DMS114 treated with DMSO at 0.1 percent for 48 hours (cell line): ENCODE measurements around the gene AGAP3.

Experiments used
- DNase-seq: peaks from one replicate; lab custom pipeline; 2025; ENCODE audit not compliant: unreplicated experiment; lab: John Stamatoyannopoulos, UW

Gene AGAP3

GRCh38 chr7:151057989-151058780 is 28.1 kb upstream of the AGAP3 start:
- DNase-seq = peak; percentile 98

GRCh38 chr7:151058781-151059366 is 27.4 kb upstream of the AGAP3 start:
- DNase-seq = no peak

DNA sequence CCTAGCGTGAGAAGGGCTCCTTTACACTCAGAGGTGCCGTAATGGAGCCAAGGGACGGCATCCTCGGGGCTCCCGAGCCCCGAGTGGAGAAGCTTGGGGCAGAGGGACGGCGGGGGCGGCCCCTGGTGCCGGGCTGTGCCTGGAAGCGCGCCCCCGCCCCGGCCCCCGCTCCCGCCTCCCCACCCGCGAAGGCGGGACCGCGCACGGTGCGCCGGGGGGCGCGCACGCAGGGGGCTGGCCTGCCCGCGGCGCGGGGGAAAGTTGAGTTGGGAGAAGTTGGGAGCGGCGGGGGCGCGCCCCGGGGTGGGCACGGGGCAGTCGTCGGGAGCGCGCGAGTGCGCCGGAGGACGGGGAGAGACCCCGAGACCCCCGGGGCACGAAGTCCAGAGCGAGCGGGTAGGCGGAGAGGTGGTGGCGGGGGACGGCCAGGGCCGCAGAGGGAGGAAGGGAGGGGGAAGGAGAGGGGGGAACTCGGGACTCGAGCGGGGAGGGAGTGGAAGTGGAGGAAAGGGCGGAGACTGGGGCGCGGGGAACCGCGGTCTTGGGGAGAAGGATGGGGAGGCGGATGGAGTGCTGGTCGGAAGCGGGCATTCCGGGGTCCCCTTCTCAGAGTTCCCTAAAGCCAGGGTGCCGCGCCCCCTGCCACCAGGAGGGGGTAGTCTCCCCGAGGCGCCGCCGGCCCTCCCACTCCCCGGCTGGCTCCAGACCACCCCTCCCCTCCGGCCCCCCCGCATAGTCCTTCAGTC is 26.7 kb upstream of the AGAP3 start, which contains the start of gene SLC4A2:
TSS of gene SLC4A2 (plus strand) at position 223 of the 746 bp plus-strand sequence. CDS start 2,399 bp downstream, outside the sequence.
- DNase-seq = peak; percentile 55

GRCh38 chr7:151060113-151060415 is 26.2 kb upstream of the AGAP3 start:
- DNase-seq = no peak

DNA sequence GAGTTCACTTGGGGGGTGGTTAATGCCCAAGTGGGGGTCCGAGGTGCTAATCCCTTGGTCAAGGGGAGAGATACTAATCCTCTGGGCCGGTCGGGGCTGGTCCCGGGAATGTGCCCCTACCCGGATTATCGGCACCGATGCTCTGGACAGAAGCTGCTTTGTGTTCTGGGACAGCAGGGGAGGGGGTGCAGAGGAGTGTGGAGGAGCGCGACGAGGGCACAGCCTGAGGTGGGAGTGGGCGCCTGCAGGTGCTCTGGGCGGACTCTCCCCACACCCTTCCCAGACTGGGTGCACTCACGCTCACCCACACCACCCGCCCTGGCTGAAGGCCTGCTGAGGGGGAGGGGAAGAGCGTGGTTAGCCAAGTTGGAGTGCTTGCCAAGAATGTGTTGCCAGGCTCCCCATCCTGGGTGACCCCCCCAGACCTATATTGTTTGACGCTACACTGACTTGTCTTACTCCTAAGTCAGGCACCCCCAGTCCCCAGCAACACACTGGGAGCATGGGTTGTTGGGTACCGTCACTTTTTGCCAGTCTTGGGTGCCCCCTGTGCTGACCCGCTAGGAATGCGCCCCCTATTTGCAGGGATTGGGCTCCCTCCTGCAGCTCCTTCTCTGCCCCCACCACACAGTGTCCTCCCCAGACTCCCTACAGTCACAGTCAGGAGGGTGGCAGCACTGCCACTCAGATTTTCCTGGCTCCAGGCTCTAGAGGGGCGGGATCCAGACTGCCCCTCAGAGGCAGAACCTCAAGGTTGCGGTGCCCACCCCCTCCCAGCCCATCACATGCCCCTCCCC is 25.7 kb upstream of the AGAP3 start:
- no peak for DNase-seq

DNA sequence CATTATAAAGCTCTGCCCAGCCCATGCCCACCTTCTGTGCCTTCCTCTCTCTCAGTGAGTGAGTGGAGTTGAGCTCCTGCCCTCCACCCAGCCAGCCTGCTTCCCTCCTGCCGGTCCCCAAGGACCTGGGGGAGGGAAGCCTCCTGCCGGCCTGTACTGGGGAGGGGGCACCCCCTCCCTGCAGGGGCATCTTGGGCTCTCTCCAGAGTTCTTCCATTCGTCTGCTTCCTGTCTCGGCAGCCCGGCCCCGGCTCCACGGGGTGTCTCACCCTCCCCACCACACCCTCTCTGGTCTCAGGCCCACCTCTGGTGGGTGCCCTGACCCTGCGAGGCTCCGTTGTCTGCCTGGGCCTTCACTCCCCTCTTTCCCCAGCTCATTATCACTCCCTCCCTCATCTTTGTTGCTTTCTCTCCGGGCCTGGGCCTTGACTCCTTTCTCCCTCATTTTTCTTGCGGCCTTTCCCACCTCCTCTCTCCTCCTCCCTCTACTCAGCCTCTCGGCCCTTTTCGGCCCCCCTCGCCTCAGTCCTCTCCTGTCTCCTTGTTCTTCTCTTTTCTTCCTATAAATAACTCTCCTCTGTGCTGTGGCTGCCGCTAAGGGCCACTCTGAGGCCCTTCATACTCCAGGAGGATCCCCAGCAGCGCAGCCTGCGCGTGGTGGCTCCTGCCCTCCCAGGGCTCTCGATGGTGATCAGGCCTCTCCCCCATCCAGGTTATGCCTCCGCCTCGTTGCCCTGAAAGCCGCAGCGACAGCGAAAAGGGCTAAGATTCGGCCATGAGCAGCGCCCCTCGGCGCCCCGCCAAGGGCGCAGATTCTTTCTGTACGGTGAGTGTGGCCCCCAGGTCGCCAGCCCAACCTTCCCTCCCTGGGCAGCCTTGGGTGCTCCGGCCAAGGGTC is 24.8 kb upstream of the AGAP3 start:
- DNase-seq = no peak

GRCh38 chr7:151062111-151062398 is 24.2 kb upstream of the AGAP3 start:
- DNase-seq = no peak

DNA sequence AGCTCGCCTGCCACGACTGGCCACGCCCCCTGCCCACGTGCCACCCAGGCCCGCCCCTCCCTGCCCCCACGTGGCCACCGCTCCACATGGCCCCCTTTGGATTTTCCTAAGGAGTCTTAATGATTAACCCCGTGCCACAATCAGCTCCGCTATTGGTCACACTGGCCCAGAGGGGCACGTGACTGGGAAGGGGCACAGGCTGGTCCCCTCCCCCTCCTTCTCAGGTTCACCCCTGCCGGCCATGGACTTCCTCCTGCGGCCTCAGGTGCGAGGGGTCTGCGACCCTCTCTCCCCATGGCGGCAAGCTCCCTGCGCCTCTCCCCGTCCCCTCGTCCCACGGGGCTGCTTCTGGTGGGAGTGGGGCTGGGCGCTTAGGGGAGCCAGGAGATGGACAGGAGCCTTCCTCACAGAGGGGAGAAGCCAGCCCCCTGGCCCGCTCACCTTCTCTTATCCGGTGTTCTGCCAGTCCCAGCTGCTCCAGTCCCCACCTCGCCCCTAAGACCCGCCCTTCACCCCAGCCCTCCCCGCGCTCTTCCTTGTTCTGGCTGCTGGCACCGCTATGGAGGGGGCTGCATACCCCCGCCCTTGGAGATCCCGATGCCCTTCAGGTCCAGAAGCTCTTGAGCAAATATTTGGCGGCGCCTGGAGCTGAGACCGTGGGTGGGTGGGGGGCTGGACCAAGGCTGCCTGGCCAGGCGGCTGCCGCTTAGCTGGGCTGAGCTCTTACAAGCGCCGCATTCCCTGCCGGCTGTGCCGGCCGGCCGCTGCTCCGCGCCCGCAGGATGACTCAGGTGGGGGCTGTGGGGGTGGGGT is 23.7 kb upstream of the AGAP3 start:
- no peak for DNase-seq

GRCh38 chr7:151063212-151063561 is 23.1 kb upstream of the AGAP3 start:
- DNase-seq = no peak

GRCh38 chr7:151064454-151064853 is 21.8 kb upstream of the AGAP3 start:
- DNase-seq = no peak

DNA sequence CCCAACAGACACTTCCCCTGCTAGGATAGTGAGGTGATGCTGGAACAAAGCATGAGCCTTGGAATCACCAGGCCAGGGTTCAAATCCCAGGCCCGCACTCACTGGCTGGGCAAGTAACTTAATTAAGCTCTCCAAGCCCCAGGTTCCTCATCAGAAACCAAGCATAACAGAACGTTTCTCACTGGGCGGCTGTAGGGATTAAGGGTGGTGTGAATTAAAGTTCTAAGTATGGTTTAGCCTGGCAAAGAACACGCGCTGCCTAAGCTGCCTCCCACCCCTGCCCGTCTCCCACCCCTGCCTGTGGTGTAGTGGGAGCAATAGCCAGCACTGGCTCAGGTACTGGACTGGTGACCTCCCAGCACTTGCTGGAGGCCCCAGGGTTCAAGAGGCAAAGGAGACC is 21.3 kb upstream of the AGAP3 start:
- no peak for DNase-seq

DNA sequence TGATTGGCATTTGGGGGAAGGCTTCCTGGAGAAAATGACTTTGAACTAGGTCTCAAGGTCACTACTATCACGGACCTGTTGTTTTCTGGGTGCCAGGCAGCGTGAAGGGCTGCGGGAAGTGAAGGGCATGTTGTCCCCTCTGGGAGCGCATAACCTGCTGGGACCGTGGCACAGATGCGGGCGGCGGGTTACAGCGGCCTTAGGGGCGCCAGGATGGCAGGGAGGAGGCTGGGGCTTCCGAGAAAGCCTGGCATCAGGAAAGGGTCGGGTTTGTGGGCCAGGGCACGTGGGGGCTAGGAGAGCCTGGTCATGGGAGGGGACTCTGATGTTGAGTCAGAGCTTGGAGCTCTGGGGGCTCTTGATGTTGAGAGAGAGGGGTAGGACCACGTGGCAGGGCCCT is 20.8 kb upstream of the AGAP3 start:
- DNase-seq = no peak

DNA sequence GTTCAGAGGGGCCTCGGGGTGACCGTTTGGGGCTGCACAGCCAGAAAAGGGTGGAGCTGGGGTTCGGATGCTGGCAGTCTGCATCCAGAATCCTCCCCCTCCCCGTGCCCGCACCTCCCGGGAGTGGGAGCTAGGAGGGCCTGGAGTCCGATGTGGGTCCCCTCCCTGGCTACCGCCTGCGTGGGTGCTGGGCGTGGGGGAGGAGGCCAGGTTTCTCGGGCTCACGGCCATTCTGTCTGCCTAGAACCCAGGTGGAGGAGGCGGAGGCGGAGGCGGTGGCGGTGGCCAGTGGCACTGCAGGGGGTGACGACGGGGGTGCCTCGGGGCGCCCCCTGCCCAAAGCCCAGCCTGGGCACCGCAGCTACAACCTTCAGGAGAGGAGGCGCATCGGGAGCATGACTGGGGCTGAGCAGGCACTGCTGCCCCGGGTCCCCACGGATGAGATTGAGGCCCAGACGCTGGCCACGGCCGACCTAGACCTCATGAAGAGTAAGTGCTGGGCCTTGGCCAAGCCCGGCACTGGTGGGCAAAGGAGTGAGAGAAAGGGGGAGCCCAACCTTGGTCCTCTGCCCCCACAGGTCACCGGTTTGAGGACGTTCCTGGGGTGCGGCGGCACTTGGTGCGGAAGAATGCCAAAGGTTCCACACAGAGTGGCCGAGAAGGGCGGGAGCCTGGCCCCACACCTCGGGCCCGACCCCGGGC is 19.9 kb upstream of the AGAP3 start:
- no peak for DNase-seq

GRCh38 chr7:151068069-151068773 is 18.1 kb upstream of the AGAP3 start:
- no peak for DNase-seq

DNA sequence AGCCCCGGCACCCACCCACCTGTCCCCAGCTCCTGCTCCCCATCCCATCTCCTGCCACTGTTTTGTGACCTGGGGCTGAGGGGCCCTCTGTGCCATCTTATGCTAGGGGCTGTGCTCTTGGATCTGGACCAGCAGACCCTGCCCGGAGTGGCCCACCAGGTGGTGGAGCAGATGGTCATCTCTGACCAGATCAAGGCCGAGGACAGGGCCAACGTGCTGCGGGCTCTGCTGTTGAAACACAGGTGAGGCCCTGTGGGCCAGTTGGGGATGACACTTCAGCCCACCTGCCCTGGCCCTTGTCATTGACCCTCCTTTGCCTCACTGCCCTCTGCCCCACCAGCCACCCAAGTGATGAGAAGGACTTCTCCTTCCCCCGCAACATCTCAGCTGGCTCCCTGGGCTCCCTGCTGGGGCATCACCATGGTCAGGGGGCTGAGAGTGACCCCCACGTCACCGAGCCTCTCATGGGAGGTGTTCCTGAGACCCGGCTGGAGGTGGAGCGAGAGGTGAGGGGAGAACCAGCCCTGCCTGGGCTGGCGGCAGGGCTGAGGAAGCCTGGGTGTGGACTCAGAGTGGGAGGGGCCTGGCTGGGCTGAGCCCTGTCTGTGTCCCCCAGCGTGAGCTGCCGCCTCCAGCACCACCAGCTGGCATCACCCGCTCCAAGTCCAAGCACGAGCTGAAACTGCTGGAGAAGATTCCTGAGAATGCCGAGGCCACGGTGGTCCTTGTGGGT is 16.3 kb upstream of the AGAP3 start:
- no peak for DNase-seq

GRCh38 chr7:151070574-151070960 is 15.7 kb upstream of the AGAP3 start:
- no peak for DNase-seq

GRCh38 chr7:151071032-151071866 is 15.0 kb upstream of the AGAP3 start:
- no peak for DNase-seq
